KOPT-K1 (cell line): Measurements from ENCODE around the gene ADAMTS6.
"Not testable (repeated sequence)": the region's sequence is repeated elsewhere in the genome, so short reads cannot be mapped to it uniquely, and the experiment has no call there.

Experiments
- H3K27ac ChIP-seq: fragments of 200-600 bp; sonication (generic); 2 replicates; pipeline ENCODE4 v1.5.1; 2016; ENCODE audit warnings: antibody characterized with exemption, mild to moderate bottlenecking, low read depth, low read length; ENCODE audit not compliant: poor library complexity, severe bottlenecking
- H3K36me3 ChIP-seq: fragments of 200-600 bp; sonication (generic); 2 replicates; pipeline ENCODE4 v1.5.1; 2017; ENCODE audit warnings: antibody characterized with exemption, mild to moderate bottlenecking, low read length, moderate library complexity; ENCODE audit not compliant: insufficient read depth
- H3K9me3 ChIP-seq: fragments of 200-600 bp; sonication (generic); 2 replicates; pipeline ENCODE4 v1.5.1; 2017; ENCODE audit warnings: antibody characterized with exemption, low read length, mild to moderate bottlenecking; ENCODE audit not compliant: insufficient read depth, poor library complexity, severe bottlenecking

The ADAMTS6 gene

DNA sequence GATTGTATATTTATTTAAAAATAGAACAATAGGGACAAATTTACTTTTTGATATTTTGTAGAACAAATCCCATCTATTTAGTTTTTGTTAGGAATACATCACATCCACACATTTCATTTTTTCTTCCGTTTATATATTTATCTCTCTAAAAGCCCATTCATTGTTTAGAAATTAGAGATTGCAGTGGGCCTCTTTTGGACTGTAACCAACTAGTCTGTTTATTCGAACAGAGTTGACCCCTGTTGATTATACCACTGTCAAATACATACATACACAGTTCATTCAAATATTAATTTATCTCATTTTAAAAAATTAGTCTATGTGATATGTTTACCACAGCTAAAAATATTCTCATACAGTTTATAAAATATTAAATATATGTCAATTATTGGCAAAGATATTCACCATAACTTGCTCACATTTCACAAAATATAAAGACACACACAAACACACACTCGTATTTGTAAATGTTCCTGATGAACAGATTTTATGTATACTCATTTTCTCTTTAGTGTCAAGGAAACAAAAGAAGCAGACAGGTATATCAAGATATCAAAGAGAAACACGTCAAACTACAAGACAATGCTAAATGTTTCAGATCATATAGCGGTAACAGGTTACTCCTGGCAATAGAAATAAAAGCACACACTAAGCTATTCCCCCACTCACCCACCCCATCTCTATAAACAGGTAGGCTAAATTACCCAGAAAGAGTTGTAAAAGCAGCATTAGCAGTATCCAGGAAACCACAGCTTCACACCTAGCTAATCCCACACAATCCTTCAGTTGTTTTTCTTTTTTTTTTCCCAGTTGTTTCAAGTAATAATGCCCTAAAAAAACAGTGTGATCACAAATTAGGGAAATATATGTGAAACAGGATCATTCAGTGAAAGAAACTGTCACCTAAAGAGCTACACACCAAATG is 283.9 kb downstream of the ADAMTS6 start:
- Histone ChIP-seq H3K9me3 (no peaks in the 10 kb centered on the region), H3K27ac (no peak overlapping the region), H3K36me3 (no peaks in the 10 kb centered on the region)

DNA sequence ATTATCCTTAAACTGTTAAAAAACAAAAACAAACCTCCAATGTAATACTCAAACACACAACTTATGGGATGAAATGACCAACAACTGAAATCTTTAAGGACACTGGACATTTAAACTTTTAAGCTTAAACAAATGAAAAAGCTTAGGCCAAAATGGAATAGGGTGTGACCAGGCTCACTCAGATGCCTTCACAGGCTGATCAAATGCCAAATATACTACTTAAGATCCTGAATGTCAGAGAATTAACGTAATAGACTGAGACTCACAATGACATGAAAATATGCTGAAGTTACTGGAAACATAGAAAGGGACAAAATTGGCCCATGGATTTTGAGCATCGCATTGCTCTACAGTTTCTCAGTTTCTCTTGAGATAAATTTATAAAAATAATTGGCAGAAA is 286.8 kb downstream of the ADAMTS6 start:
- H3K36me3 ChIP-seq = no peaks in the 10 kb centered on the region
- H3K9me3 ChIP-seq = no peaks in the 10 kb centered on the region
- H3K27ac ChIP-seq = no peak overlapping the region

DNA sequence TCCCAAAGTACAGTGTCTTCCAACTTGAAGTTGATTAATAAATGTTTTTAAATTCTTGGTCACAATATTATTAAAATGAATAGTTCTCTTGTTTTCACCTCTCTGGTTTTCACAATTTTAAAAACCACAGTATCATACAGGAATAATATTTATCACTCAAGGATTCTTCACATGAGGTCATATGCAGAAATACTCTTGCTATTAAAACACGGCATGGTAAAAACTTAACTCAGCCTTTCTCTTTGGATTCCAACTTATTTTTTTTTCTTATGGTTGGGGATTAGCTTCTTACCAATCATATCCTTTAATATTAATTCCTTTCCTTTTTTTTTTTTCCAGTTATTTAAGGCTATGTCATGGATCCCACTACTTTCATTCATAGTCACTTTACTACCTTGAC is 289.4 kb downstream of the ADAMTS6 start:
- Histone ChIP-seq H3K9me3 (no peaks in the 10 kb centered on the region), H3K27ac (no peak overlapping the region), H3K36me3 (no peaks in the 10 kb centered on the region)

DNA sequence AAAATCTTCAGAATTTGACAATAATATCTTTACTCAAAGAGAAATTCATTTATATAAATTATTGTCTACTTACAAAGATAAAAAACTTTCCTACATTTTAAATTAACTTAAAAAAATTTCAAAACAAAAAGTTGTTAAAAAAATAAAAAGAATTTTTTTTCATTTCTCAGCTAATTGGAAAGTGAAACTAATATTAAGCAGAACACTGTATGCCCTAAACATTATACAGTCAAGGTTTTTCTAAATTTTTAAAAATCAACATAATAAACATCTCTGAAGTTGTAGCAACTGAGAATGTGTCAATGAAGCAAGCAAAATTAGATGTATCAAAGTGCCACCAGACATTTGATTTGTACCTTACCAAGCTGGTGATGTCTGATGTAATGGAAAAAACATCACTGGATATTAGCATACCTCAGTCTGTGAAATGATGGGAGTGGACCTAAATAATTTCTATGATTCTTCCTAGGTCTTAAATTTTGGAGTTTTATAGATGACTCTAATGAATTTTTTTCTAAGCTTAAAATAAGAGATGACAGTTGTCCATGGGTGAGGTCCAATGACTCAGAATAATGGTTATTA is 290.1 kb downstream of the ADAMTS6 start:
- Histone ChIP-seq H3K27ac (no peak overlapping the region), H3K9me3 (no peaks in the 10 kb centered on the region), H3K36me3 (no peaks in the 10 kb centered on the region)

DNA sequence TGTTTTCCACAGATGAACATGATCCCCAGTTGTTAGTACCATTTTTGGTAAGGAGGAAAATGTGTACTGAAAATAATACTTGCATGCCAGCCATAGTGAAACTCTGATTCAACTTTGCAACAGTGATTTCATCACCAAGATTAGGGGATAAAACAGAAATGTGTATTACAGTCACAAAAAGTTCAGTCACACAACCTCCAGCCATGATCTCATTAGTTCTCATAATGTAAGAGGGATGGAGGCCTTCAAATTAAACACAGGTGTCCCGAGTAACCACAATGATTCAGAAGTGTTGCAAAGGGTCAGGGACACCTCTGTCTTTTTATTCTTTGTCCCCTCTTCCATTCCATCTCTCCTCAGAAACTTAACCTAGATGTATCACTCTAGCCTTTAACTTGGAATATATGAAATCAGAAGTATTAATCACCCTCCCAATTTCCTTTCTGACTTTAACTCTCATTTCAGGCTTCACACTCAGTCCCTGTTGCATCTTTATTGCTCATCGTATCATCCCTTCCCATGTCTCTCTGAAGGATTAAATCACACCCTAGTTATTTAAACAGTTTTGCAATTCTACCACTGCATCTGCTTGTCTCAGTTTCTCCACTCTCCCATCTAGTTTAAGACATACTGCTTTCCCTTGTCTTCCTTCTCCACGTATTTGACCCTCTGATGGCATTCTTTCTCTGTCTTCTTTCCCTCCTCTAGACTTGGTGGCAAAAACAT is 291.2 kb downstream of the ADAMTS6 start:
- Histone ChIP-seq H3K9me3 (no peaks in the 10 kb centered on the region), H3K27ac (no peak overlapping the region), H3K36me3 (no peaks in the 10 kb centered on the region)

DNA sequence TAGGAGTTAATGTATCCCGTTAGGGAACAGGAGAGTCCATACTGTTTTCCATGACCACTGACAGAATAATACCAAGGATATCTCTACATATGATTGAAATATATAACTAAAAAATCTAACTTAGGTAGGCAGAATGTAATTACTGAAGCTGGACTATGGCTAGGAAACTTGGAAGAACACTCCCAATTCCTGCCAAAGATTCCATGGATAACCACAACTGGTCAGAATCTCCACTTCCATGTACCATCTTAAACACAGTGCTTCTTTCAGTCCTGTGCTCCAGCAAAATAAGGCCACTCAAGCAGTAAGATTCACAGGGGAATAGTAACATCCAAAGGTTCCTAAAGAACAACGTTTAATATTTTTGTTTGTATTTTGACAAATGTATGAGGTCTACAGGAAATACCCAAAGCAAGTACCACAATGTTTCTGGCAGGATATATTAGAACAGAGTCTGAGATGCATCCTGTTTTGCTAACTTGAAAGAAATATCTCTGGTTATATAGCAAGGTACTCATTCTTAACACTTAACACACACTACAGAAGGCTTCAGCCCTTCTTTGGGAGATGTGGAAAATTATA is 295.0 kb downstream of the ADAMTS6 start:
- H3K9me3 ChIP-seq = no peaks in the 10 kb centered on the region
- no peaks in the 10 kb centered on the region for H3K36me3 ChIP-seq
- H3K27ac ChIP-seq = no peak overlapping the region

DNA sequence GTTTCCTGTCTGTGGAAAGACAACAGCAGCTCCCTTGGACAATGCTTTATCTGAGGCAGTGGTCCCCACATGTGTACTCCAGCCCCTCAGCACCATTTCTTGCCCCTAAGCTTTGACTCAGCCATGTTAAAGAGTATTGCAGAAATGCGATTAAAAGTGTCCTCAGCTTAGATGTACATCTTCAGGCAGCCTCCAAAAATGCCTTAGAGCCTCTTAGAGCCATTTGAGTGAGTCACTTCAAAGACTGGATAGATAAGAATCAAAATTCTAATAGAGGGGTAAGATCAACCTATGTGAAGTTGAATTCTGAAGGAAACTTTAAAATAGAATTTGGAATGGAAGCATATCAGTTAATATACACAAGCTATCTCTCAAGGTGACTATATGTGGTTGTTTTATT is 296.3 kb downstream of the ADAMTS6 start:
- Histone ChIP-seq H3K36me3 (no peaks in the 10 kb centered on the region), H3K27ac (no peak overlapping the region), H3K9me3 (no peaks in the 10 kb centered on the region)

DNA sequence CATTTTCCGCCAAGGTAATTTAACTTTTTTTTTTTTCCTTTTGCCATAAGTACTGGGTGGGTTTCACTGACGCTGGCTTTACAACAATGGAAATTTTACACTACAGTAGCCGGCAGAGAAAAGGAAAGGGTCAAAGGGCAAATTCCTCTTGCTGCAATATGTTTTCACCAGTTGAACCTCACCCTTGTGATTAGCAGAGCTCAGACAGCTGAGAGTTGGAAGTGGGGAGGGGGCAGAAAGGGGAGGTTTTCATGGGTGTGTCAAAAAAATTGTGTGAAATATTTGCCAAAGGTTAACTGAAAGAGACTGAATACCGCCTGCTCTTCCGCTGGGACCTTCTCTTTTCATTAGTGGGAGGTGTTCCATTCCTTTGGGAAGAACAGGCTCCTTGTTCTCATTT is 296.9 kb downstream of the ADAMTS6 start:
- Histone ChIP-seq H3K9me3 (no peaks in the 10 kb centered on the region), H3K27ac (no peak overlapping the region), H3K36me3 (no peaks in the 10 kb centered on the region)

DNA sequence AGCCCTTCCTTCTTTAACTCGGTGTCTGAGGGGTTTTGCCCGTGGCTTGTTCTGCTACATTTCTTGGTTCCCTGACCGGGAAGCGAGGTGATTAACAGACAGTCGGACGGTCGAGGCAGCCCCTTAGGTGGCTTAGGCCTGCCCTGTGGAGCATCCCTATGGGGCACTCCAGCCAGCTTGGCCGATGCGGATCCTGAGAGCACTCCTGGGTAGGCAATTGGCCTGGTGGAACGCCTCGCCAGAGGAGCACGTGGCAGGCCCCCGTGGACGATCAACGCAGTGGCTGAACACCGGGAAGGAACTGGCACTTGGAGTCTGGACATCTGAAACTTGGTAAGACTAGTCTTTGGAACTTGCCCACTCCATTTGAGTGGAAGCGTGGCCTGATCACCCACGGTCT is 307.5 kb downstream of the ADAMTS6 start:
- not testable (repeated sequence) for H3K36me3 ChIP-seq, H3K27ac ChIP-seq, H3K9me3 ChIP-seq

DNA sequence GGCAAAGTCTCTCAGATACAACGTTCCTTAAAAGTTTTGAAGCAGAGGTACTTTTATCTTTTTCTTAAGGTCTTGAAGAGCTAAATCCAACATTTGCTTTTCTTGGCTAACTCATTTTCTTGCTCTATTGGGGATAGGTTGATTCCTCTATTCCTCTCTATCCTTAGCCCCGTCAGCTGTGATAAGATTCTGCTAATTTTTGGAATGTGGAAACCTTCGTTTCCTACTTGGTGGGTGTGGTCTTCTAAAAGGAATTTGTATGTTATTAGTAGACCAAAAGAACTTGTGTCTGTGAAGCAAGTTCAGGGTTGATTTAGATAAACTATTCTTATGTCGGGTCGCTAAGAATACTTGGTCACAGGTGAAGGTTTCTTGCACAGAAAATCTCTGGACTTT is 308.6 kb downstream of the ADAMTS6 start:
- Histone ChIP-seq H3K36me3 (no peaks in the 10 kb centered on the region), H3K27ac (no peak overlapping the region), H3K9me3 (no peaks in the 10 kb centered on the region)

DNA sequence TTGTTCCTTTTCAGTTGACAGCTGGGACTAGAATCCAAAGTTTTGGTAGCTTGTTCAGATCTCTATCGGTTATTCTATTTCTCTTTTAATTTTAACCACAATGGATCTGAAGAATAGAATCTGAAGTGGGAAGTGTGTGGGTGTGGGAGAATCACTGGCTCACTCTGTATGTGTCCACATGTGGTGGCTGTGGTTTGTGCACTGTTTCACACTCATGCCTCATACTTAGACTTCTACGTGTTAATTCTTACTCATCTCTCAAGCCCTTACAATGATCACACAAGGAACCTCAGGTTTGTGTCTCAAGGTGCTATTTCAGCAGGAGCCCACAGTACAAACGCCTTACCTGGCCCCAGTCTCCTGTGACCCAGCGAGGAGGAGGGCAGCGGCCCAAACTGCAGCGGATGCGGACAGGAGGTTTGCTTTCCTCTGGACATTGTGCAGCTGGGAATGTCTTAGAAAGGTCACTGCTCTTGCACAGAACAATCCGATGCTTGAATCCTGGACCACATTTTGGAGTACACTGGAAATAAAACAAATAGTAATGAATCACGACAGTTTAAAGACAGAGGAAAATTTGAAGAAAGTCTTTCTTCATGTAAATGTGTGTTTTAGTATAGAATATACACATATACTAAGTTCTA is 309.1 kb downstream of the ADAMTS6 start:
- H3K36me3 ChIP-seq = no peaks in the 10 kb centered on the region
- H3K27ac ChIP-seq = no peak overlapping the region
- no peaks in the 10 kb centered on the region for H3K9me3 ChIP-seq

DNA sequence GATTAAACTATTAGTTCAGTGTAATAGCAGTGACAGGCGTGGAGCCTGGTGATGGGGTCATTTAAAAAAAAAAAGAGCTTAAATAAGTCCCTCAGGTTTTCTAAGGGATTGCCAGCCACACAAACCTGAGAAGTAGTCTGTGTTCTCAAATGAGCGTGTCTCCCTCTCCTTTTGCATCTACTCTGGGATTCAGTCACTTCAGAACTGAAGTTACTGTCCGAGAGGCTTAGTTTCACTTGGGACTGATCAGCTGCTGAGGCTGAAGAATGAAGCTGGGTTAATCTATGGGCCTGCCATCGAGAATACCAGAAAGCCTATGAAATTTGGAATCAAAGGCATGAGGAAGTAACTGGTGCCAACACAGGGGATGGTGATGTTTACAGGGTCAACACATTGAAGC is 310.1 kb downstream of the ADAMTS6 start:
- Histone ChIP-seq H3K36me3 (no peaks in the 10 kb centered on the region), H3K9me3 (no peaks in the 10 kb centered on the region), H3K27ac (no peak overlapping the region)

DNA sequence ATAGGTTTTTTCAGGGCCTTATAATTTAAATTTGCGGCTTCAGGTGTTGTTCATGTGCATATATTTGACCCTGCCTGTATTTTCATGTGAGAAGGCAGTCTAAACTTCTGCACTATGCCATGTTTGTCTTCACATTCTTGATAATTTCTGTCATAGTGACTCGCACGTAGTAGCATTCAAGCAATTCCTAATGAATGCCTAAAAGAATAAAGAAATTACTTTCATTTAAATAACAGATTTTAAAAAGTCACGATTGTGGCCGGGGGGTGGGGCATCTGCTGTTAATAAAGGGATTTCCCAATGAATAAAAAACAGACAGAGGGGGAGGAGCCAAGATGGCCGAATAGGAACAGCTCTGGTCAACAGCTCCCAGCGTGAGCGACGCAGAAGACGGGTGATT is 318.0 kb downstream of the ADAMTS6 start:
- Histone ChIP-seq H3K9me3 (no peaks in the 10 kb centered on the region), H3K27ac (no peak overlapping the region), H3K36me3 (no peaks in the 10 kb centered on the region)

DNA sequence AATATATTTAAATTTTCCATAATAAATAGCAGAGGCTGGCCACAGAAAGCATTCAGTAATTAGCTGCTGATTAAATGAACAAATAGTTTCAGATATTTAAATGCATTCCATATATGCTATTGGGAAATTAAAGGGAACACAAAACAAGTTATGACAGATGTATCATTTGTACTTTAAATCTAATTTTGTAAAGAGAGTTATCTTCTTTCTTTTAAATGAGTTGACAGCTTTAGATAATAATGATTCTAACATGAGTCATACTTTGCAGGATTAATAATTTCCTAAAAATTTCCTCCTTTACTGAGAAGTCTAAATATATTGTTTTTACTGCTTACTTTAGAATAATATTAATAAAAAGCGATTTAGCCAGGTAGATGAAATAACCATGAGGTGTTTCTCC is 320.1 kb downstream of the ADAMTS6 start:
- no peaks in the 10 kb centered on the region for H3K36me3 ChIP-seq
- H3K27ac ChIP-seq = no peak overlapping the region
- H3K9me3 ChIP-seq = no peaks in the 10 kb centered on the region
